HepG2 (cell line): ENCODE results near the gene ZSCAN32. TPM values are rescaled to one million over a fixed set of nuclear protein-coding genes. Genes with fewer than 3 reads are reported as not detected.

Experiments
- ARNTL ChIP-seq: sonication (generic); formaldehyde crosslinking; IDR thresholded peaks from 2 replicates; pipeline ENCODE4 v1.4.0; 2020; ENCODE audit warnings: mild to moderate bottlenecking, missing genetic modification reagents
- HNF4G ChIP-seq, 2 experiments: sonication (generic) in 1 of 2; formaldehyde crosslinking in 1 of 2; IDR thresholded peaks; 2 replicates each; pipeline versions ENCODE4 v1.4.0 to v1.6.1; 2011 to 2020; ENCODE audit warnings: borderline replicate concordance in 2 of 2, low read depth in 2 of 2, mild to moderate bottlenecking in 2 of 2, low read length in 1 of 2, missing genetic modification reagents in 1 of 2, moderate library complexity in 1 of 2
- ISL2 ChIP-seq: sonication (generic); formaldehyde crosslinking; IDR thresholded peaks from 2 replicates; pipeline ENCODE4 v1.5.0; 2020; ENCODE audit warnings: missing genetic modification reagents
- KAT2B ChIP-seq: fragments of 150-350 bp; IDR thresholded peaks from 2 replicates; pipeline ENCODE4 v1.6.1; 2014; ENCODE audit warnings: low read depth, low read length, borderline replicate concordance
- KLF13 ChIP-seq: sonication (generic); formaldehyde crosslinking; IDR thresholded peaks from 2 replicates; pipeline ENCODE4 v1.4.0; 2020; ENCODE audit warnings: mild to moderate bottlenecking, missing genetic modification reagents
- PHF21A ChIP-seq: sonication (generic); formaldehyde crosslinking; IDR thresholded peaks from 2 replicates; pipeline ENCODE4 v1.5.0; 2020; ENCODE audit warnings: mild to moderate bottlenecking, missing genetic modification reagents
- RBM39 ChIP-seq: fragments of 200-400 bp; formaldehyde crosslinking; IDR thresholded peaks from one replicate; pipeline ENCODE4 v1.6.1; 2018; ENCODE audit warnings: antibody characterized with exemption, mild to moderate bottlenecking, low read depth, low read length; ENCODE audit not compliant: poor library complexity, severe bottlenecking
- REXO4 ChIP-seq: sonication (generic); formaldehyde crosslinking; IDR thresholded peaks from 2 replicates; pipeline ENCODE4 v1.8.0; 2022; ENCODE audit warnings: missing genetic modification reagents, mild to moderate bottlenecking, borderline replicate concordance
- TCF7 ChIP-seq: sonication (generic); IDR thresholded peaks from 2 replicates; pipeline ENCODE4 v1.6.1; 2016; ENCODE audit warnings: antibody characterized with exemption, low read depth
- ZNF143 ChIP-seq: sonication (generic); formaldehyde crosslinking; IDR thresholded peaks from 2 replicates; pipeline ENCODE4 v1.4.0; 2020; ENCODE audit warnings: missing genetic modification reagents
- ZNF230 ChIP-seq: sonication (generic); formaldehyde crosslinking; IDR thresholded peaks from 2 replicates; pipeline ENCODE4 v1.4.0; 2020; ENCODE audit warnings: mild to moderate bottlenecking, missing genetic modification reagents
- ZNF274 ChIP-seq: sonication (generic); formaldehyde crosslinking; IDR thresholded peaks from 2 replicates; pipeline ENCODE4 v1.5.1; 2020; ENCODE audit warnings: mild to moderate bottlenecking, missing genetic modification reagents
- ZNF432 ChIP-seq: sonication (generic); formaldehyde crosslinking; IDR thresholded peaks from 2 replicates; pipeline ENCODE4 v1.5.0; 2020; ENCODE audit warnings: missing genetic modification reagents, mild to moderate bottlenecking, borderline replicate concordance
- ZNF503 ChIP-seq: sonication (generic); formaldehyde crosslinking; IDR thresholded peaks from 2 replicates; pipeline ENCODE4 v1.4.0; 2020; ENCODE audit warnings: missing genetic modification reagents
- ZNF543 ChIP-seq: sonication (generic); formaldehyde crosslinking; IDR thresholded peaks from 2 replicates; pipeline ENCODE4 v1.4.0; 2020; ENCODE audit warnings: mild to moderate bottlenecking, missing genetic modification reagents
- ZNF687 ChIP-seq: sonication (generic); formaldehyde crosslinking; IDR thresholded peaks from 2 replicates; pipeline ENCODE4 v1.5.1; 2020; ENCODE audit warnings: mild to moderate bottlenecking, missing genetic modification reagents, moderate library complexity
- ZZZ3 ChIP-seq: sonication (generic); formaldehyde crosslinking; IDR thresholded peaks from 2 replicates; pipeline ENCODE4 v1.4.0; 2020; ENCODE audit warnings: missing genetic modification reagents, mild to moderate bottlenecking, borderline replicate concordance
- polyA plus RNA-seq, 8 experiments: library from polyadenylated mRNA; depleted of rRNA in 3 of 8; stranded (reverse) in 7 of 8; unstranded in 1 of 8; fragments of >200 nt; fragmentation: Illumina TruSeq in 4 of 8; extraction: Trizol in 4 of 8; gene quantifications; 2 replicates each; pipeline versions ENCODE4 v1.2.1 to v1.2.3, GENCODE V29; 2011 to 2016; ENCODE audit warnings: low read depth in 4 of 8, missing spikeins in 1 of 8, mixed read lengths in 1 of 8; ENCODE audit not compliant: insufficient read depth in 1 of 8
- total RNA-seq, 5 experiments: library from RNA; depleted of rRNA; stranded (reverse); fragments of >200 nt; fragmentation: Illumina TruSeq; extraction: Trizol; gene quantifications; 2 replicates each; pipeline ENCODE4 v1.2.3, GENCODE V29; 2016; ENCODE audit warnings: low read depth in 1 of 5
- TF ChIP-seq, protein P1 (sequence below): sonication (generic); formaldehyde crosslinking; IDR thresholded peaks from 2 replicates; pipeline ENCODE4 v1.4.0; 2020; ENCODE audit warnings: missing genetic modification reagents, low read depth, mild to moderate bottlenecking, borderline replicate concordance
- TF ChIP-seq, protein P2 (sequence below): sonication (generic); formaldehyde crosslinking; IDR thresholded peaks from 2 replicates; pipeline ENCODE4 v1.4.0; 2020; ENCODE audit warnings: mild to moderate bottlenecking, missing genetic modification reagents

The ZSCAN32 gene
- total and polyA plus RNA-seq, 2 of the 13 experiments (the other 11 are each of a cell fraction or from before 2014, with no cell fraction given): 10.7 to 12.8 TPM

GRCh38 chr16:3364774-3365427, 35.9 kb downstream of the ZSCAN32 start (continued):
- TF ChIP-seq ZNF503 (CRISPR knock-in tag): peak; percentile 37; the same call in 1 of the 2 replicates
- peak; percentile 87 for TF ChIP-seq ZNF143 (CRISPR knock-in tag)
- no peak for TF ChIP-seq TCF7
- TF ChIP-seq ARNTL: 0 out of 2 replicates have a peak, but pooled peaks have one; percentile 41
- no peak for TF ChIP-seq KAT2B
- no peak for TF ChIP-seq KLF13 (CRISPR knock-in tag)
- TF ChIP-seq, protein P1, sequence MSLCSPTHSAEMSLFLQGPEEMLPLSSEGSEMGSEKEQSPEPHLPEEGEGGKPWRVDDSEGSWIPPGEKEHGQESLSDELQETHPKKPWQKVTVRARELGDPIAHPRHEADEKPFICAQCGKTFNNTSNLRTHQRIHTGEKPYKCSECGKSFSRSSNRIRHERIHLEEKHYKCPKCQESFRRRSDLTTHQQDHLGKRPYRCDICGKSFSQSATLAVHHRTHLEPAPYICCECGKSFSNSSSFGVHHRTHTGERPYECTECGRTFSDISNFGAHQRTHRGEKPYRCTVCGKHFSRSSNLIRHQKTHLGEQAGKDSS: no peak
- TF ChIP-seq HNF4G (IDR thresholded peaks at IDR 0.05; ENCODE audit: borderline replicate concordance, low read depth, low read length): no peak
- TF ChIP-seq HNF4G (CRISPR knock-in tag; IDR thresholded peaks at IDR 0.05; ENCODE audit: borderline replicate concordance, low read depth): no peak
- 0 out of 2 replicates have a peak, but pooled peaks have one; percentile 35 for TF ChIP-seq ZNF543 (CRISPR knock-in tag)
- no peak for TF ChIP-seq ZNF274 (CRISPR knock-in tag)
- peak; percentile 10; the same call in 1 of the 2 replicates for TF ChIP-seq PHF21A (CRISPR knock-in tag)
- peak; percentile 37; the same call in 1 of the 2 replicates for TF ChIP-seq ISL2 (CRISPR knock-in tag)
- peak; percentile 12; the same call in 1 of the 2 replicates for TF ChIP-seq ZNF230
- TF ChIP-seq, protein P2, sequence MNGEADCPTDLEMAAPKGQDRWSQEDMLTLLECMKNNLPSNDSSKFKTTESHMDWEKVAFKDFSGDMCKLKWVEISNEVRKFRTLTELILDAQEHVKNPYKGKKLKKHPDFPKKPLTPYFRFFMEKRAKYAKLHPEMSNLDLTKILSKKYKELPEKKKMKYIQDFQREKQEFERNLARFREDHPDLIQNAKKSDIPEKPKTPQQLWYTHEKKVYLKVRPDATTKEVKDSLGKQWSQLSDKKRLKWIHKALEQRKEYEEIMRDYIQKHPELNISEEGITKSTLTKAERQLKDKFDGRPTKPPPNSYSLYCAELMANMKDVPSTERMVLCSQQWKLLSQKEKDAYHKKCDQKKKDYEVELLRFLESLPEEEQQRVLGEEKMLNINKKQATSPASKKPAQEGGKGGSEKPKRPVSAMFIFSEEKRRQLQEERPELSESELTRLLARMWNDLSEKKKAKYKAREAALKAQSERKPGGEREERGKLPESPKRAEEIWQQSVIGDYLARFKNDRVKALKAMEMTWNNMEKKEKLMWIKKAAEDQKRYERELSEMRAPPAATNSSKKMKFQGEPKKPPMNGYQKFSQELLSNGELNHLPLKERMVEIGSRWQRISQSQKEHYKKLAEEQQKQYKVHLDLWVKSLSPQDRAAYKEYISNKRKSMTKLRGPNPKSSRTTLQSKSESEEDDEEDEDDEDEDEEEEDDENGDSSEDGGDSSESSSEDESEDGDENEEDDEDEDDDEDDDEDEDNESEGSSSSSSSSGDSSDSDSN (CRISPR knock-in tag): 0 out of 2 replicates have a peak, but pooled peaks have one; percentile 16
- no peak for TF ChIP-seq ZNF432 (CRISPR knock-in tag)
- no peak for TF ChIP-seq REXO4 (CRISPR knock-in tag)
- TF ChIP-seq RBM39: peak; percentile 53
- TF ChIP-seq ZNF687 (CRISPR knock-in tag): peak; percentile 84
- peak; percentile 63; the same call in 1 of the 2 replicates for TF ChIP-seq ZZZ3 (CRISPR knock-in tag)
